22Rv1 (cell line): ENCODE results near the gene NCR2.

ENCODE experiments used
- H3K27ac ChIP-seq: fragments of 450-650 bp; 2 replicates; pipeline ENCODE4 v1.5.1; 2017
- CTCF ChIP-seq: fragments of 450-650 bp; IDR thresholded peaks from 2 replicates; pipeline ENCODE4 v1.5.1; 2017; ENCODE audit warnings: mild to moderate bottlenecking
- ZFX ChIP-seq: fragments of 450-650 bp; IDR thresholded peaks from 2 replicates; pipeline ENCODE4 v1.6.1; 2017; ENCODE audit warnings: antibody characterized with exemption, borderline replicate concordance

The NCR2 gene

DNA sequence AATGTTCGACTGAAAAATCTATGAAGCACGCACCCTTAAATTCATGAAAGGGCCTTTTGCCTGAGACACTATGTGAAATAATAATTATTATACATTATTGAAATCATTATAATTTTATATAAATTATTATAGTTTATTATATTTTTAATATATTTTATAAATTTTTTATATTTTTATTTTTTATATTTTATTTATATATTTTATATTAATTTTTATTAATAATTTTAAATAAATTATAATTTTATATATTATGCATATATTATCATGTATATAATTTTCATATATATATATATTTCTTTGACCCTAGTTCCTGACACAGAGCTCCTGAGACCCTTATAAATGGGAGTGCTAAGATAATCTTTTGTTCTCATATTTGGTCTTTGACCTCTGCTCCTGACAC is 13.5 kb downstream of the NCR2 start:
- no peak overlapping the region for H3K27ac ChIP-seq
- no peak for TF ChIP-seq ZFX
- no peak for TF ChIP-seq CTCF

DNA sequence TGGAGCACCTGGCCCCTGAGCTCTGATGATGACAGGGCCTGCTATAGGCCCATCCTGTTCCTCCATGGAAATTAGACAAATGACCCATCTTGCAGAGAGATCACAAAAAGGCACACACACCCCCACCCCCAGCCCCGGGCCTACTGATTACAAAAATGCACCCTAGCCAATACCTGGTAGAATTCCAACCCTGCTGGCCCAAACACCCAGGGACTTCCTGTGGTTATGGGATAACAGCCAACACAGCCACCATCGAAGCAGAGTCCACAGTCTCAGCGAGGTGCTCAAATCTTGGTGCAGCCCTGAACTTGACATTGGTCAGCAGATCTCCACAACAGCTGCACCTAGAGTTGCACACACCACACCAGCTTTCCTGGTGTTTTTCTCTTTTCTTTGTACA is 17.0 kb downstream of the NCR2 start:
- no peak overlapping the region for H3K27ac ChIP-seq
- no peak for TF ChIP-seq ZFX
- TF ChIP-seq CTCF, result no peak

DNA sequence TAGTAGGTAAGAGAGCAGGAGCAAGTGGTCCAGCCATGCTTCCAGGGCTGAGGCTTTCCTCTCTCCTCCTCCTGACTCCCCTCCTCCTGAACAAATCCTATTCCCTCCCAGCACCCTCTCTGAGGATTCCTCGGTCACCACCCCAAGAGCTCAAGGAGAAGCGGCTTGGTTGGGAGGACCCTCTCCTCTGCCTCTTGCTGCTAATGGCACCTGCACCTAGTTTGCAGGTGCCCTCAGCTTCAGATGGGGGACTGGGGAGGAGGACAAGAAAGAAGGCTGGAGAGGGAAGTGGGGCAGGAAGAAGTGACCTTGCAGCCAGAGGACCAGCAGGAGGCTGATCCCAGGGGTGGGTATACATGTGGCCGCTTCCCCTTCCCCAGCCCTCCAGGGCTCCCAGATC is 17.5 kb downstream of the NCR2 start:
- no peak for TF ChIP-seq ZFX
- TF ChIP-seq CTCF, result no peak

DNA sequence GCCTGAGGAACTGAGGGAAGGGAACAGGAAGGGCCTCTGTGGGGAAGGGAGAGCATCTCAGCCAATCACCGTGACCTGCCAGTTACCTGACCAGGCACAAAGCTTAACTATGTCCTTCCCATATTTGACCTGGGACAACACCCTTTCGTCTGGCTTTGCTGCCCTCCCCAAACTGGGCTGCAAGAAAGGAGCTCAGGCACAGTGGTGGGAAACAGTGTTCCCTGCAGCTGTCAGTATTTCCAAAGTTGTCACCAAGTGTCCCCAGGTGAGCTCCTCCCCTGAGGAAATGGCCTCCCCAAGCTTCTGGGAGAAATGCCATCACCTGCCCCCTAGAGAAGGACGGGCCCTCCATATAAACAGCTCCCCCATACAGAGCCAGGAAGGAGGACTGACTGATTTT is 17.9 kb downstream of the NCR2 start:
- TF ChIP-seq CTCF, result no peak
- TF ChIP-seq ZFX, result no peak
- H3K27ac ChIP-seq, result no peak overlapping the region

More for the DNA sequence above, 17.5 kb downstream of the NCR2 start:
- H3K27ac ChIP-seq, result no peak overlapping the region

DNA sequence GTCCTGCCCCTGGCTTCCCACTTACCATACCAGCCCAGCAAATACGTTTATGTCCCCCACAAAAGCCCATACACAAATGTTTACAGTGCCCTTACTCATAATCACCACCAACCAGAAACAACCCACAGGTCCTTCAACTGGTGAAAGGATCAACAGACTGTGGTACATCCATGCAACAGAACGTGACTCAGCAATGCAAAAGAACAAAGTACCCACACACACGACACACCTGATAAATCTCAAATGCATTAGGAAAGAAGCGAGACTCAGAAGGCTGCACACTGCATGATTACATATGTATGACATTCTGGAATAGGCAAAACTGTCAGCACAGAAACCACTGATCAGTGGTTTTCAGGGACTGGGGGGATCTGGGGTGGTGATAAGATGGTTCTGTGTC is 20.5 kb downstream of the NCR2 start:
- TF ChIP-seq CTCF, result no peak
- no peak for TF ChIP-seq ZFX
- H3K27ac ChIP-seq, result no peak overlapping the region

- no peak overlapping the region for H3K27ac ChIP-seq
- TF ChIP-seq ZFX, result no peak
- no peak for TF ChIP-seq CTCF
Observed at GRCh38 chr6:41356825-41357224, 21.4 kb downstream of the NCR2 start.

- H3K27ac ChIP-seq, result no peak overlapping the region
Observed at GRCh38 chr6:41358503-41358902, 23.1 kb downstream of the NCR2 start.

More at GRCh38 chr6:41358503-41358902, 23.1 kb downstream of the NCR2 start:
- TF ChIP-seq CTCF (no peak), ZFX (no peak)
